ENCODE results near the gene SLC6A19. TPM values are rescaled to one million over a fixed set of nuclear protein-coding genes. Genes with fewer than 3 reads are reported as not detected.

The SLC6A19 gene
- polyA plus RNA-seq, 1 donor from 2014 or later, result not detected

DNA sequence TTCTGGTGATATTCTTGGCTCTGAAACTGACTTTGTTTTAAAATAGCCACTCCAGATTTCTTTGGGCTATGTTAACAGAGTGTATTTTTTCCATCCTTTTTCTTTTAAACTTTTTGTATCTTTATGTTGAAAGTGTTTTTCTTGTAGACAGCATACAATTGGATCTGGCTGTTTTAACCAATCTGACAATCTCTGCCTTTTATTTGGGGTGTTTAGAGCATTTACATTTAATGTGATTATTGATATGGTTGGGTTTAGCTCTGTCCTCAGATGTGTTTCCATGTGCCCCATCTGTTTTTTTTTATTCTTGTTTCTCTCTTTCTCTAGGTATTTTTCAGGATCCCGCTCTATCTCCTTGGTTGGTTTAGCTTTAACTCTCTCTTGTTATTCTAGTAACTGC lies 34.4 kb downstream of the SLC6A19 start:
- Mint-ChIP-seq H3K4me1 (no peaks in the 10 kb centered on the region), H3K9me3 (peaks cover 6 to 13% (median 11%) of the 10 kb centered on the region in 3 donors), H3K36me3 (no peaks in the 10 kb centered on the region), H3K4me3 (no peak overlapping the region), H3K27ac (no peak overlapping the region), H3K27me3 (peaks cover 7% of the 10 kb centered on the region)

DNA sequence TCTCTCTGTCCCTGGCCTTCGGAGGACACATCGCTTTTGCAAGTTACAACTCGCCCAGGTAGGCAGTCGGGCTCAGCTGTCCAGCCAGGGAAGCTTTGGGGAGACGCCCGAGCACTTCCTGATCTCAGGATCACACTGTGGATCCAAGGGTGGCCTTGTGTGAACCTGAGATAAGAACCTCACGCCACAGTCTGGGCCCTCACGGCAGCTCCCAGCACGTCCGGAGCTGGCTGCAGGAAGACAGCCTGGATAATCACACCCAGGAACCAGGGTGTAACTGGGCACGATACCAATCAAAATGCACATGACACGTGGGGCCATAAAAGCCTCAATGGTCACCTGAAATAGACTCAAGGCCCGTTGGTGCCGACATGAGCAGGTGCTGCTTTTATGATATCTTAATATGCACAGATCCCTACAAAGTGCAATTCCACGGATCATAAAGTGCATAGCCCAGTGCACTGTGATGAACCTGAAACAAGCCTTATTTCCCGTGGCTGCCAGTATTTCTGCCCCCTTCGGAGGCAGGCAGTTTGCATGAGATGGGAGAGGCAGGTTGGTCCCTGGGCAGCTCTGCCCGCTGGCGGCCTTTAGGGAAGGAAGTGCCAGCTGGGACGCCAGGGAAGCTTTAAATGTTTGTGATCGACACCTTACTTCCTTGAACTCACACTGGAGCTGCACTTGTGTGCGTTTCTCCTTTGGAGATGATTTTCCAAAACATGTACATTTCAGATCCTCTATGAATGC lies 38.3 kb downstream of the SLC6A19 start:
- H3K27me3 Mint-ChIP-seq, result peaks cover 3% of the 10 kb centered on the region
- H3K36me3 Mint-ChIP-seq, result no peaks in the 10 kb centered on the region
- H3K4me3 Mint-ChIP-seq, result no peak overlapping the region
- H3K9me3 Mint-ChIP-seq, result peaks cover 6 to 13% (median 11%) of the 10 kb centered on the region in 3 donors
- no peak overlapping the region for H3K27ac Mint-ChIP-seq
- no peaks in the 10 kb centered on the region for H3K4me1 Mint-ChIP-seq

DNA sequence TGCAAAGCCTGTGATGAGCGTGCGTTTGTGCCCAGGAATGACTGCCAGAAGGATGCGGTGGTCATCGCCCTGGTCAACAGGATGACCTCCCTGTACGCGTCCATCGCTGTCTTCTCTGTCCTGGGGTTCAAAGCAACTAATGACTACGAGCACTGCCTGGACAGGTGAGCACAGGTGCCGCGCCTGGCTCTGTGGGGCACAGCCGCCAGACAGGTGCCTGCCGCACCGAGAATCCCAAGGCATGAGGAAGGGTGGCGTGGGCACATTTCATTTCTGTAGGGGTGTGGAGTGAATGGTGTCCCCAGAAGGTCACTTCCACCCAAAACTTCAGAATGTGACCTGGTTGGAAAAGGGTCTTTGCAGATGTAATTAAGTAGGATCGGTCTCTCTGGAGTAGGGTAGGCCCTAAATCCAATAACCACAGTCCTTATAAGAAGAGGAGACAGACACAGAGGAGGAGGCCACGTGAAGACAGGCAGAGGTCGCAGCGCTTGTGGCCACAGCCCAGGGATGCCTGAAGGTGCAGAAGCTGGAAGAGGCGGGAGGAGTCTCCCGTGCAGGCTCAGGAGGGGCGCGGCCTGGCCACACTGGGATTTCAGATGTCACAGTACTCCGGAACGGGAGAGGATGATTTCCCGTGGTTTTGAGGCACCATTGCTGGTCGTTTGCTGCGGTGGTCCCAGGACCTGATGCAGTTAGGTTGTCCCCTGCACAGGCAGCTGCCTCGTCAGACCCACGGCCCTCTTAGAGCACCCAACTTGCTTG lies 39.3 kb downstream of the SLC6A19 start:
- H3K27me3 Mint-ChIP-seq, result peaks cover 3% of the 10 kb centered on the region
- H3K27ac Mint-ChIP-seq, result no peak overlapping the region
- no peaks in the 10 kb centered on the region for H3K36me3 Mint-ChIP-seq
- H3K4me3 Mint-ChIP-seq, result no peak overlapping the region
- H3K9me3 Mint-ChIP-seq, result peaks cover 3 to 10% (median 8%) of the 10 kb centered on the region in 3 donors
- no peaks in the 10 kb centered on the region for H3K4me1 Mint-ChIP-seq

DNA sequence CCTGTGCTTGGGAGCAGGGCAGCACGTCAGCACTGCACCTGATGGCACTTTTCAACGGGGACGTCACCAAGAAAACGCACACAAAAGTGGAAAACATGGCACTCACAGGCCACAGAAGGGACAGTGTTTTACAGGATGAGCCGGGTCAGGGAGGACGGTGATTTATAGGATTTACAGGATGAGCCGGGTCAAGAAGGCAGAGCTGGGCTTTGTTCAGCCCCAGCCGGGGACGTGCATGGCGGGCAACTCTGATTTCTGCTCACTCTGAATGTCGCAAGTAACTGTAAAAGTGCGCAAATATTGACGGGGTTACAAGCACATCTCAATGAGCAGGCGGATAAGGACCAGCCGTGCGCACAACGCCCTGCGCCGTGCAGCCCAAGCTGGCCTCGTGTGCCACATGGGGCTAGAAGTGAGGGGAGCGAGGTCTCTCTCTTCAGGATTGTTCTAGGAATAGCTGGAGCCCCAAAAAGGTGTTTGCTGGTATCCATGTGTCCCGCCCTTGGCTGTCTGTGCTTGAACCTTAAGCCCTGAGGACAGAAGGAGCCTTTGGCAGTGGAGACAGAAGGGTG lies 40.2 kb downstream of the SLC6A19 start:
- H3K4me1 Mint-ChIP-seq, result no peaks in the 10 kb centered on the region

DNA sequence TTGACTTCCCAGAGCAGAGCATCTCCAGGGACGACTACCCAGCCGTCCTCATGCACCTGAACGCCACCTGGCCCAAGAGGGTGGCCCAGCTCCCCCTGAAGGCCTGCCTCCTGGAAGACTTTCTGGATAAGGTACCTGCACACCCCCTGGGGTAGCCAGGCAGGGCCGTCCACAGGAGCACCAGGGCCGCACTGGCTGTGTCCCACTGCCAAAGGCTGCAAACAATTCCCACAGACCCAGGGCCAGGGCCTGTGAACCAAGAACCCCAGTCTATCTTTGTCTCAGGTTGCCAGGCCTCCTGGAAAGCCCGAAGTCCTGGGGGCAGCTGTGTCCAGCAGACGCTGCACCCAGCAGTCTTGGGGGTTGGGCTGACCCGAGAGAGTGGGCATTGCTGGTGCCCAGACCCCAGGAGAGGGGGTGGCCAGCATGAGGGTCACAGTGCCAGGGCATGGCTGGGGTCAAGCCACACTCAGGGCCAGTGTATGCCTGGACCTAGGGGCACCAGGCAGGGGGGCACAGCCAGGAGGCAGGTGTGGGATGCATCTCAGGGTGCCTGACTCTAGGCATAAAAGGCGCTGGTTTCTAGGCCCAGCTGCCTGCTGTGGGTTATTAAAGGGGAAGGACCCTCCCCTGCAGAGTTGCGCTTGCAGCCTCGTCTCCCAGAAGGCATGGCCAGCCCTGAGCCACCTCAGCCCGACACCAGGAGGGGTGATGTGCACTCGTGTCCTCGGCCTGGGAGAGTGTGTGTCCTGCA lies 41.5 kb downstream of the SLC6A19 start:
- Mint-ChIP-seq H3K27me3 (peaks cover 10% of the 10 kb centered on the region), H3K4me1 (no peaks in the 10 kb centered on the region), H3K27ac (no peak overlapping the region), H3K9me3 (no peaks in the 10 kb centered on the region), H3K4me3 (no peak overlapping the region), H3K36me3 (no peaks in the 10 kb centered on the region)

More for the DNA sequence above, 40.2 kb downstream of the SLC6A19 start:
- peaks cover 3% of the 10 kb centered on the region for H3K27me3 Mint-ChIP-seq
- H3K4me3 Mint-ChIP-seq, result no peak overlapping the region
- no peak overlapping the region for H3K27ac Mint-ChIP-seq
- no peaks in the 10 kb centered on the region for H3K36me3 Mint-ChIP-seq
- H3K9me3 Mint-ChIP-seq, result peaks cover 0 to 3% (median under 1%) of the 10 kb centered on the region in 3 donors

DNA sequence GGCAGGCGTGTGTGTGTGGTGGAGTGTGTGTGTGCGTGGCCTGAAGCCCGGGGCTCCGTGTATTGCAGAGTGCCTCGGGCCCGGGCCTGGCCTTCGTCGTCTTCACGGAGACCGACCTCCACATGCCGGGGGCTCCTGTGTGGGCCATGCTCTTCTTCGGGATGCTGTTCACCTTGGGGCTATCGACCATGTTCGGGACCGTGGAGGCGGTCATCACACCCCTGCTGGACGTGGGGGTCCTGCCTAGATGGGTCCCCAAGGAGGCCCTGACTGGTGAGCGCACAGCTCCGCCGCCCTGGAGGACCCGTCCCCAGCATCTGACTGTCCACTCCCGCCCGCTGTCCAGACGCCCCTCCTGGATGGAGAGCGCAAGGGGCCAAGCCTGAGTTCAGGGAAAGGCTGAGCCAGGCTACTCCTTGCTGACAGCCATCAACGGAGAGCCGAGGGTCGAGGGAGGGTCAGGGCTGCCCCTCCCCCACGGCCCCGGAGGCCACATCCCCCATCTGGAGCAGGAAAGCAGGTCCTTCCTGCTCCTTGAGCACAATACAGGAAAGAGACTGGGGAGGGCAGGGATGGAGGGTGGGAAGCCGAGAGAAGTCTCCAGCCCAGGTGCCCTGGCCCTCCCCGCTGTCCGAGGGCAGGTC lies 42.2 kb downstream of the SLC6A19 start:
- Mint-ChIP-seq H3K4me1 (no peaks in the 10 kb centered on the region), H3K36me3 (no peaks in the 10 kb centered on the region), H3K27ac (no peak overlapping the region), H3K9me3 (no peaks in the 10 kb centered on the region), H3K4me3 (no peak overlapping the region), H3K27me3 (peaks cover 10% of the 10 kb centered on the region)

DNA sequence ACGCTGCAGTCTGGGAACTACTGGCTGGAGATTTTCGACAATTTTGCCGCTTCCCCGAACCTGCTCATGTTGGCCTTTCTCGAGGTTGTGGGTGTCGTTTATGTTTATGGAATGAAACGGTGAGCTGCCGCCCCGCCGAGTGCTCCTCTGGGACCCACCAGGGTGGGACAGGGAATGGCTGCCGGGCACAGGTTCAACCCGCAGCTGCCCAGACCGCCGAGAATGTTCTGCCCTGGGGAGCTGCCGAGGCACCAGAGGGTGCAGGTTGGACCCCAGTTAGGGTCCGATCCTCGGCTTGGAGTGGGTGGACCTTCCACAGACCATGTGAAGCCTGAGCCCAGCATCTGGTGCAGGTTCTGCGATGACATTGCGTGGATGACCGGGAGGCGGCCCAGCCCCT lies 42.9 kb downstream of the SLC6A19 start:
- no peak overlapping the region for H3K4me3 Mint-ChIP-seq
- H3K4me1 Mint-ChIP-seq, result no peaks in the 10 kb centered on the region
- no peaks in the 10 kb centered on the region for H3K9me3 Mint-ChIP-seq
- H3K27me3 Mint-ChIP-seq, result peaks cover 12% of the 10 kb centered on the region
- H3K36me3 Mint-ChIP-seq, result no peaks in the 10 kb centered on the region
- no peak overlapping the region for H3K27ac Mint-ChIP-seq

DNA sequence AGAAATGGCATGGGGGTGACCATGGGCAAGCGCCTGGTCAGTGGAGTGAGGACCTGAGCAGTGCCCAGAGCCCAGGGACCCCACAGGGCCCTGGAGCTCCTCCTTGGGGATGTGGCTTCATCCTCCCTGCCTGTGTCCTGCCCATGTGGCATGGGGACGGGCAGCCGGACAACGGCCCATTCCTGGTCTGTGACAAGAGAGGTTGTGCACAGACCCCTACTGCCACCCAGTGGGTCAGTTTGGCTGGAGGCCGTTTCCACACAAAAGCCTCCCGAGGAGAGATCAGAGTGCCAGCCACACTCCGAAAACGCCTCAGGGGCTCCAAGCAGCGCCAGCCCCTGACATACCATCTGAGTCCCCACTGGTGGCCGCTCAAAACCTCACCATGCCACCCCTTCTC lies 43.6 kb downstream of the SLC6A19 start:
- Mint-ChIP-seq H3K36me3 (no peaks in the 10 kb centered on the region), H3K4me3 (no peak overlapping the region), H3K27ac (no peak overlapping the region), H3K4me1 (no peaks in the 10 kb centered on the region), H3K9me3 (no peaks in the 10 kb centered on the region), H3K27me3 (peaks cover 12% of the 10 kb centered on the region)

DNA sequence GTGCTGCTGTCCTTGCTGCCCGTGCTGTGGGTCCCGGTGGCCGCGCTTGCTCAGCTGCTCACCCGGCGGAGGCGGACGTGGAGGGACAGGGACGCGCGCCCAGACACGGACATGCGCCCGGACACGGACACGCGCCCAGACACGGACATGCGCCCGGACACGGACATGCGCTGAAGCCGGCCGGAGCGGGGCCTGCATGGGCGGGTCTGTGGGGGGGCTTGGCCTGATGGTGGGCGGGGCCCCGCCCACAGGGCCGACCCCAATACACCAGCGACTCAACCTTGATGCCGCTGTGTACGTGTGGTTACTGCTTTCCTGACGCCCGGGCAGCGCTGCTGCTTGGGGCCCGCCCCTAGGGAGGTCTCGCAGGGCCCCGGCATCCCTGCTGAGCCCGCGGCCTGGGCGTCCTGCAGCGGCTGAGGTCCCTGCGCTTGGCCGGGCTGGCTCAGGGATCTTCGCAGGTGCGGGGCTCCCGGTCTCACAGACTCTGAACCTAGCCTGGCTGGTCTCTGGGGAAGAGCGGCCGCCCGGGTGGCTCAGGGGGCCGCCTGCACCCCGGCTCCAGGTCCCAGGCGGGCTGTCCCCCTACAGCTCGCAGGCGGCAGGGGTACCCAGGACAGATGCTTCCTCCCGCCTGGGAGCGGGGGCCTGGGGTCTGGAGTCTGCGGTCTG lies 44.6 kb downstream of the SLC6A19 start:
- no peak overlapping the region for H3K4me3 Mint-ChIP-seq
- peaks cover 12% of the 10 kb centered on the region for H3K27me3 Mint-ChIP-seq
- H3K4me1 Mint-ChIP-seq, result no peaks in the 10 kb centered on the region
- no peaks in the 10 kb centered on the region for H3K9me3 Mint-ChIP-seq
- no peak overlapping the region for H3K27ac Mint-ChIP-seq
- H3K36me3 Mint-ChIP-seq, result no peaks in the 10 kb centered on the region

DNA sequence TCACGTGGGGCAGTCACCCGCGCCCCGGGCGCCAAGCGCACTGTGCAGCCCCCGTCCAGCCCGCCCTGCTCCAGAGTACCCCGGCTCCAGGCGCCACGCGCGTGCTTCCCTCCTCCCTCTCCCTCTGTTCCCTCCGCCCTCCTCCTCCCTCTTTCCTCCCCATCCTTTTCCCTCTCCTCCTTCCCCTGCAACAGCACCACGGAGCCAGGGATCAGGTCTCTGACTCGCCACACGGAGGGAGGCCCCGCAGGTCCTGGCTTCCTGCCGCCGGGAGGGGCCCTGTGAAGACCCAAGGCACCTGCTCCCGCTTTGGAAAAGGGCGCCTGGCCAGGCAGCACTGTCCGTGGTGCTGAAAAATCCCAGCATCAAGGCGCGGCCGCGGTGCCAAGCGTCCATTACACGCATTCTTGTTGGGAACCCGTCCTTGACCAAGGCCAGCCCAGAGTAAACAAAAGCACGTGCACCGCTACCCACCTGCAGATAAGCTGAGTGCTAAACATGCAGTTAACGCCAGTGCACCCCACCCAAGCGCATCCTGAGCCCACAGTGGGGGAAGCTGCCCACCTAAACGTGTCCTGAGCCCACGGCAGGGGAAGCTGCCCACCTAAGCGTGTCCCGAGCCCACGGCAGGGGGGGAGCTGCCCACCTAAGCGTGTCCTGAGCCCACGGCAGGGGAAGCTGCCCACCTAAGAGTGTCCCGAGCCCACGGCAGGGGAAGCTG lies 45.5 kb downstream of the SLC6A19 start:
- H3K9me3 Mint-ChIP-seq, result no peaks in the 10 kb centered on the region
- H3K27me3 Mint-ChIP-seq, result peaks cover 11% of the 10 kb centered on the region
- H3K4me1 Mint-ChIP-seq, result no peaks in the 10 kb centered on the region
- no peaks in the 10 kb centered on the region for H3K36me3 Mint-ChIP-seq
- H3K4me3 Mint-ChIP-seq, result no peak overlapping the region
- H3K27ac Mint-ChIP-seq, result no peak overlapping the region

DNA sequence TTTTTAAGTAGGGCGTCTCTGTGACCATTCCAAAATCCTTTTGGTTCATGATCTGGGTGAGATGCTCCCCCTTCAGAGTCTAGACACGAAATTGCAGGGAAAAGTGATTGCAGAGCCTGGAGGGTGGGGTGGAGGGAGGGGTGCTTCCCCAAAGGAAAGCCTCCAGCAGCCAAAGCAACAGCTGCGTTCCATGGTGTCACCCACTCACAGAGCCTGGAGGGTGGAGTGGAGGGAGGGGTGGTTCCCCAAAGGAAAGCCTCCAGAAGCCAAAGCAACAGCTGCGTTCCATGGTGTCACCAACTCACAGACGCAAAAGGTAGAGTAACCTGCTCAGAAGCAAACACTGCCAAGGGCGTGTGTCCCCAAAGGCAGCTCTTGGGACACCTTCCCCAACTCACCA lies 46.4 kb downstream of the SLC6A19 start:
- H3K4me1 Mint-ChIP-seq, result no peaks in the 10 kb centered on the region
- no peaks in the 10 kb centered on the region for H3K36me3 Mint-ChIP-seq
- H3K27ac Mint-ChIP-seq, result no peak overlapping the region
- peaks cover 11% of the 10 kb centered on the region for H3K27me3 Mint-ChIP-seq
- H3K4me3 Mint-ChIP-seq, result no peak overlapping the region
- no peaks in the 10 kb centered on the region for H3K9me3 Mint-ChIP-seq

DNA sequence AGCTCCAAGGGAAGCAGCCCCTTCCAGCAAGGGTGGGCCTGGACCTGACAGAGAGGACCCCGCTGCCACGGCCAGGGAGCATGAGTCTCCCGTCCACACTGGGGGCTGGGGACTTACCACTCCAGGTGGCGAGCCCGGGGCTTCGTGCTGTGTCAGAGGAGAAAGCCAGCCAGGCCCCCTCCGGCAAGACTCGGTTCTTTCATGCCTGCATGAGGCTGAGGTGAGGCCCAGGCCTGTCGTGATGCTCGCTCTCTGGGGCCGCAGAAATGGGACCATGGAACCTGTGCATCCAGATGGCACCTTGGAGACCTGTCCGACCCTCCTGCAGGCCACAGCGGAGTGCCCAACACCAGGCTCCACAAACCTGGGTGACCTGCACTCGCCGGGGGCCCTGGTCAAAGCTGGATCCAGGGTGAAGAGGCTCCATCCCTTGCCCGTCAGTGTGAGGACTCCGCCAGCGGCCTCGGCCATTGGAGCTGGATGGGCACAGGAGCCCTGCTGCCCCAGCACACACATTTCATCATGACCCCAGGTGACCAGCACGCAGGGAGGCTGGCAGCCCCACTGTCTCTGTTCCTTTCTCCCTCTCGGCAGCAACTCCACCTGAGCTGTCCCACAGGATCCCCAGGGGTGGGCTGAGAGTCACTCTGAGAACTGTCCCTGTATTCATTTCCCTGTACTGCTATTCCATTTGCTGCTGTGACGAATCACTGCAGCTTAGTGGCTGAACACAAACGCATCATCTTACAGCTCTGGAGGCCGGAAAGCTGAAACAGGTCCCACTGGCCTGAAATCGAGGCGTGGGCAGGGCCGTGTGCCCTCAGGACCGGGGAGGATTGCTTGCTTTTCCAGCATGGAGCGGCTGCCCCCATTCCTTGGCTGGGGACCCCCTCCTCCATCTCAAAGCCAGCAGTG lies 48.2 kb downstream of the SLC6A19 start:
- Mint-ChIP-seq H3K4me3 (no peak overlapping the region), H3K27me3 (peaks cover 12% of the 10 kb centered on the region), H3K36me3 (no peaks in the 10 kb centered on the region), H3K9me3 (no peaks in the 10 kb centered on the region), H3K27ac (no peak overlapping the region), H3K4me1 (peaks cover 0 to 2% (median 0%) of the 10 kb centered on the region in 3 donors)
